HG02884 (cell line): ENCODE data around the gene WAS.

Source experiments
- ATAC-seq: cut with Tn5 transposase; IDR thresholded peaks from one replicate; pipeline ENCODE4 v1.9.1; 2021; ENCODE audit warnings: mild to moderate bottlenecking, moderate library complexity; ENCODE audit not compliant: unreplicated experiment

The WAS gene

GRCh38 chrX:48711162-48711928 is 27.7 kb downstream of the WAS start:
- ATAC-seq, result no peak

GRCh38 chrX:48711929-48712505 is 28.4 kb downstream of the WAS start:
- no peak for ATAC-seq

- no peak for ATAC-seq
These were observed 30.2 kb downstream of the WAS start for GRCh38 chrX:48713847-48714246.

GRCh38 chrX:48714573-48714972 is 31.0 kb downstream of the WAS start:
- no peak for ATAC-seq

GRCh38 chrX:48715072-48715471 is 31.5 kb downstream of the WAS start:
- no peak for ATAC-seq

- ATAC-seq, result no peak
These were observed 32.4 kb downstream of the WAS start for GRCh38 chrX:48715876-48716502.

- no peak for ATAC-seq
These were observed 36.4 kb downstream of the WAS start for GRCh38 chrX:48719958-48720357.

GRCh38 chrX:48720577-48721250 is 37.1 kb downstream of the WAS start:
- no peak for ATAC-seq

- no peak for ATAC-seq
These were observed 38.3 kb downstream of the WAS start for GRCh38 chrX:48721916-48722315.

- no peak for ATAC-seq
These were observed 43.0 kb downstream of the WAS start for GRCh38 chrX:48726596-48726995.

GRCh38 chrX:48728653-48729052 is 45.1 kb downstream of the WAS start:
- no peak for ATAC-seq

- ATAC-seq, result no peak
These were observed 52.7 kb downstream of the WAS start for GRCh38 chrX:48736303-48736702.

- no peak for ATAC-seq
These were observed 53.2 kb downstream of the WAS start for GRCh38 chrX:48736878-48737212.

GRCh38 chrX:48737213-48737938 is 53.8 kb downstream of the WAS start:
- ATAC-seq, result peak; percentile 98

GRCh38 chrX:48737940-48738339 is 54.3 kb downstream of the WAS start:
- no peak for ATAC-seq
